ENCODE measurements around the gene TIMP3.

Gene TIMP3

GRCh38 chr22:32888976-32889375, 87.5 kb downstream of the TIMP3 start:
- no peak for DNase-seq

- DNase-seq = no peak
Observed at GRCh38 chr22:32896891-32897290, 95.4 kb downstream of the TIMP3 start.

GRCh38 chr22:32897400-32897799, 95.9 kb downstream of the TIMP3 start:
- no peak for DNase-seq

- DNase-seq = no peak
Observed at GRCh38 chr22:32900886-32901635, 99.6 kb downstream of the TIMP3 start.

- DNase-seq = no peak
Observed at GRCh38 chr22:32901925-32902324, 100.4 kb downstream of the TIMP3 start.

GRCh38 chr22:32903507-32903906, 102.0 kb downstream of the TIMP3 start:
- no peak for DNase-seq

- DNase-seq = no peak
Observed at GRCh38 chr22:32904044-32904443, 102.5 kb downstream of the TIMP3 start.

- DNase-seq = no peak
Observed at GRCh38 chr22:32905400-32905799, 103.9 kb downstream of the TIMP3 start.

- DNase-seq = no peak
Observed at GRCh38 chr22:32909581-32910428, 108.3 kb downstream of the TIMP3 start.

GRCh38 chr22:32910429-32910772, 108.9 kb downstream of the TIMP3 start:
- no peak for DNase-seq

GRCh38 chr22:32911503-32911902, 110.0 kb downstream of the TIMP3 start:
- no peak for DNase-seq
